ENCODE results near the gene TMEM52.

The TMEM52 gene

GRCh38 chr1:1926886-1927660 lies 8.0 kb upstream of the TMEM52 start:
- DNase-seq (ENCODE audit: low read depth in 1 of 2, low spot score in 1 of 2) = no peak

DNA sequence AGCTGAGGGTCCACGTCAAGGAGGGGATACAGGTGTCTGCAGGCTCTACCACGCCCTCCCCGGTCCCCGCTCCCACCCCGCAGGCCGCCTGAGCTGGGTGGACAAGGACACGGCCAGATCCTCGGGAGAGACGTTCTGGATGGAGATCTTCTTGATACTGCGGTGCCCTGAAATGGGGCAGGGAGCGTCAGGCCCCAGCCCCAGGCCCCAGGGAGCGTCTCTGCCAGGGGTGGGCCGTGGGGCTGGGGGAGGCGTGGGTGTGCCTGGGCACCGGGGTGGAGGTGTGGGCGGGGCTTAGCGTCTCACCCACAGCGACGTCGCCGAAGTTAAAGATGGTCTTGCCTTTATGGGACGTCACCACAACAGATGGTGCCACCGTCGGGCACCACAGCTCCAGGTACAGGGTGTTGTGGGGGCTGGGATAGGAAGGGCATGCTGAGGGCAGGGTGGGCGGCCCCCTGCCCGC lies 7.3 kb upstream of the TMEM52 start:
- no peak for DNase-seq (ENCODE audit: low read depth in 1 of 2, low spot score in 1 of 2)

GRCh38 chr1:1925437-1926345 lies 6.6 kb upstream of the TMEM52 start:
- no peak for DNase-seq (ENCODE audit: low read depth in 1 of 2, low spot score in 1 of 2)

- no peak for DNase-seq (ENCODE audit: low read depth in 1 of 2, low spot score in 1 of 2)
These were observed 5.8 kb upstream of the TMEM52 start for GRCh38 chr1:1924849-1925248.

DNA sequence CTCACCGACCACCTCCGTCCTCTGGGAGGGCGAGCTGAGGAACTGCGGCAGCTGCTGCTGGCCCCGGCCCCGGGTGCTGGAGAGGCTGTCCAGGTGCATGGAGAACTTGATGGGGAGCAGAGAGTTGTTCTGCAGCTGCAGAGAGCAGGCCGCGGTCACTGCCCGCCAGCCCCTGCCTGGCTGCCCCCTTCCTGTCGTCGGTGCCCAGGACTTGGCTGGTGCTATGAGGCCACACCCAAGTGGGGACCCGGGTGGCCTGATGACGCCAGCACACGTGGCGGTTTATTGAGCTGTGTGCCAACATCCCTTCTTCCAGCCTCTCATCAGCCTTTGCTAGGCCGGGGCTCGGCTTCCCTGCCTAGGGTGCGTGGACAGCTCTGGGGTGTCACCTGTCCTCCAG lies 5.3 kb upstream of the TMEM52 start:
- DNase-seq (ENCODE audit: low read depth in 1 of 2, low spot score in 1 of 2) = no peak

DNA sequence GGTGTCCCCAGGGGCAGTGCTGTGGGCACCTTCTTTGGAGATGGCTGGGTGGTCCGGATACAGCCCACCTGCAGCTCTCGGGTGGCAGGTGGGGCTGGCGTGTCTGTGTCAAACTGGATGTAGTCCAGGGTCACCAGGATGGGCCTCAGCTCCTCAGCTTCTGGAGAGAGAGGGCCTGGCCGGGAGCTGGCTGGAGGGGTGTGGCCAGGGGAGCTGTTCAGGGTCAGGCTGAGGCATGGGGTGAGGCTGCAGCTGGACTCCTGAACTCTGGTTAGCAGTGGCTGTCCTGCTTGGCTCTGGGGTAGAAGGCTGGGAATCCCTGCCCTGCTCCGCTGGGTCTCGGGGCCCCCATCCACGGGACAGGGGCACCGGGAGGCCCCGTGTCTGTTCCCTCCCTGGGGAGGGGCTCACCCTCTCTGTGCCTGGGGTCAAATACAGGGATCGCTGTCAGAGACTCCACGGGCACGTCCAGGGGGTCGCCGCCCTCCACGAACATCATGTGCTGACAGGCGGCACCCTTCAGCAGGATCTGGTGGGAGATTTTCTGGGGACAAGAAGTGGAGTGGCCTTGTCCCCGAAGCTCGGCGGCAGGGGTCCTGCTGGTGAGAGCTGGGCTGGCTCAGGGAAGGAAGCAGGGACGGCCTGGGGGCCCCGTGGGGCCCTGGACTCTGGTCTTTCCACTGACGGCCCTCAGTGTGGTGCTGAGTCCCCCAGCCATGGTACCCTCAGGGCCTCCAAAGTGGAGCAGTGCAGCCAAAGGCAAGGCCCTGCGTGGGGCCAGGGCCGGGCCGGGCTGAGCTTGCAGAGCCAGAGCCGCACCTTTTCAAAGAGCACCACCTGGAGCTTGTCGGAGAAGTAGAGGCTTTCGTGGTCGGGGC lies 4.1 kb upstream of the TMEM52 start:
- DNase-seq (ENCODE audit: low read depth in 1 of 2, low spot score in 1 of 2) = no peak

- no peak for DNase-seq (ENCODE audit: low read depth in 1 of 2, low spot score in 1 of 2)
These were observed 3.5 kb upstream of the TMEM52 start for GRCh38 chr1:1922702-1922955.

DNA sequence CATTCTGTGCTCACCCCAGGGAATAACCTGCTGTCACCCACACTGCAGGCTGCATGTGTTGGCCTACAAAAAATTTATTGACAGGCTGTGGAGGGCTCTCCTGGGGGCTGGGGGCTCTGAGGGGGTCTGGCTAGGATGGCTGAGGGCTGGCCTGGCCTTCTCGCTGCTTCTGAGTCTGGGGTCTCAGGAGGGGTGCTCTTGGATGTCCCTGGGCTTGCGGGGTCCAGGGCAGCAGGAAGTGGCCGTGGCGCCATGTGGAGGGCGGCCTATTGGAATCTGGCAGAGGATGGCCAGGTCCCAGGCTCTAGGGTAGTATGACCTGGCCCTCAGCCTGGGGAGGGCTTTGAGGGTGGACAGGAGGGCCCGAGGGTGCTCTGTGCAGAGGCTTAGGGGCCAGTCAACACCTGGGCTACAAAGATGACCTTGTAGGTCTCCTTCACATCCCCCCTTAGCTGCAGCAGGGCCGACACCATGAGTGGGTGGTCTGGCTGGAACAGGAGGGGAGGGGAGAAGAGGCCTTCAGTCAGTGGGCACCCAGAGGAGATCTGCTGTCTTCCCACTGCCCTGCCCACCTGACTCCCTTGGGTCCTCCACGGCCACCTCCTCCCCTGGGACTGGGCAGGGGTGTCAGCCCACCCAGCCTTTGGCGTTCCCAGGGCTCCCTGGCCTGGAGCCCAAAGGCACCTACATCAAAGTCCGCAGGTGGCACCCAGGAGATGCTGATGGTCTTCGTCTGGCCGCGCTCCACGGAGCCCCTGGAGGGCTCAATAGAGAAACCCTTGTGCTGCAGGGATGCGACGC lies 3.0 kb upstream of the TMEM52 start:
- DNase-seq (ENCODE audit: low read depth in 1 of 2, low spot score in 1 of 2) = no peak

- DNase-seq (ENCODE audit: low read depth in 1 of 2, low spot score in 1 of 2) = no peak
These were observed 2.4 kb upstream of the TMEM52 start for GRCh38 chr1:1921459-1921862.

GRCh38 chr1:1920608-1921458 lies 1.8 kb upstream of the TMEM52 start:
- DNase-seq (ENCODE audit: low read depth in 1 of 2, low spot score in 1 of 2) = no peak

DNA sequence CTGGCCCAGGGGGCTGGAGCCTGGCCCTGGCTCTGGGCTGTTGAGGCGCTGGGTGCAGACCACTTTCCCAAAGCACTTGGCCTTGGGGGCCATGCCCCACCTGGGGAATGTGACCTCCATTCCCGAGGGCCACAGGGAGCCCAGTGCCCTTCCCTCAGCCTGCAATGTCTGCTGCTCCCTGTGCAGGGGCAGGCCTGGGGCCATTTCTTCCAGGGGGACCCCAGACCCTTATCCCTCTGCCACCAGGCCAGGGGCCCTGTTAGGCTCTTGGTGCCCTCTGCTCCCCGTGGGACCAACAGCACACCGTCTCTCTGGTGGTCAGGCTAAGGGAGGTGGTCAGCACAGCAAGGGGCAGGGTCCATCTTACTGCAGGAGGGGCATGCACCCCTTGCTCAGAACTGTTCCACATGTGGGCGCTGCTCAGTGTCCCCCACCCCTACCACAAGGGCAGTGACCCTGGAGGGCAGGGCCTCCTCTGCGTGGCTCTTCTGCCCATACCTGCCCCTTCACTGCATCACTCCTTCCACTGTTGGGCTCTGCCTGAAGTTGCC lies 1.1 kb upstream of the TMEM52 start:
- no peak for DNase-seq (ENCODE audit: low read depth in 1 of 2, low spot score in 1 of 2)

- DNase-seq (ENCODE audit: low read depth in 1 of 2, low spot score in 1 of 2) = peak; percentile 93 to 96
These were observed 401 bp upstream of the TMEM52 start for GRCh38 chr1:1919304-1920056.

GRCh38 chr1:1917995-1918900 lies 831 bp downstream of the TMEM52 start:
- DNase-seq (ENCODE audit: low read depth in 1 of 2, low spot score in 1 of 2) = no peak

DNA sequence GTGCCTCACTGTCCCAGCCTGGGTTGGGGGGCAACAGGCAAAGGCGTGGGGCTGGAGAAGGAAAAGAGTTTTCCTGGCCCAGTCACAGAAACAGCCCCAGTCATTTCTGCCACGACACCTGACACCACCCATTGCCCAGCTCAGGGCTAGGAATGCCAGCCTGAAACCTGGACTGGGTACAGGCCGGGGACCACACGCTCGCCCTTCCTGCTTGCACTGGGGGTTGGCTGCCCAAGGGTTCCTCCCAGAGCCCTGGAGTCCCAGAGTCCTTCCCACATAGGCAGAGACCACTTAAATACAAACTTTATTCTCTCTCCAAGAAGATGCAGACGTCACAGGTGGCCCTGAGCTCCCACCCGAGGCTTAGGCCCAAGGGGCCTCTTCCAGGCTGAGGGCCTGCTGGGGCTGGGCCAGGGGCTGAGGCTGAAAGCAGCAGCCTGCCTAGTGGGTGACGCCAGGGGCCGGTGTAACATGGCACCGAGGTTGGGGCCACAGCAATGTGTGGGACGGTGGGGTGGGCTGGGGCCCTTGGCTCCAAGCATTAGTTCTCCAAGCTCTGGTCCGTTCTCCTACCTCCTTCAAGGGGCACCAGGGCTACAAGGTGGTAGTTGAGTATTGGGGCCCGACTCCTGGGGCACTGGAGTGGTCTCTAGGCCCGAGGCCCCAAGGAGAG lies 1.6 kb downstream of the TMEM52 start:
- DNase-seq (ENCODE audit: low read depth in 1 of 2, low spot score in 1 of 2) = no peak

DNA sequence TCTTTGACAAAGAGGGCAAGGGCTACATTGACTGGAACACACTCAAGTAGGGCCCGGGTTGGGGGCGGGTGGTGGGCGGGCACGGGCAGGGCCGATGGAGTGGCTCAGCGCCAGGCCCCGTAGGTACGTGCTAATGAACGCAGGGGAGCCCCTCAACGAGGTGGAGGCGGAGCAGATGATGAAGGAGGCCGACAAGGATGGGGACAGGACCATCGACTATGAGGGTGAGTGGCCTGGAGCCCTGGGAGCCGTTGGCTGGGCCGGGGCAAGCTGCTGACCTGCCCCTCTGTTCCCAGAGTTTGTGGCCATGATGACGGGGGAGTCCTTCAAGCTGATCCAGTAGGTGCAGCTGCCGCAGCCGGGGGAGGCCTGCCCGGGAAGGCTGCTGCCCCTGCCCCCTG lies 2.2 kb downstream of the TMEM52 start:
- DNase-seq (ENCODE audit: low read depth in 1 of 2, low spot score in 1 of 2) = no peak

DNA sequence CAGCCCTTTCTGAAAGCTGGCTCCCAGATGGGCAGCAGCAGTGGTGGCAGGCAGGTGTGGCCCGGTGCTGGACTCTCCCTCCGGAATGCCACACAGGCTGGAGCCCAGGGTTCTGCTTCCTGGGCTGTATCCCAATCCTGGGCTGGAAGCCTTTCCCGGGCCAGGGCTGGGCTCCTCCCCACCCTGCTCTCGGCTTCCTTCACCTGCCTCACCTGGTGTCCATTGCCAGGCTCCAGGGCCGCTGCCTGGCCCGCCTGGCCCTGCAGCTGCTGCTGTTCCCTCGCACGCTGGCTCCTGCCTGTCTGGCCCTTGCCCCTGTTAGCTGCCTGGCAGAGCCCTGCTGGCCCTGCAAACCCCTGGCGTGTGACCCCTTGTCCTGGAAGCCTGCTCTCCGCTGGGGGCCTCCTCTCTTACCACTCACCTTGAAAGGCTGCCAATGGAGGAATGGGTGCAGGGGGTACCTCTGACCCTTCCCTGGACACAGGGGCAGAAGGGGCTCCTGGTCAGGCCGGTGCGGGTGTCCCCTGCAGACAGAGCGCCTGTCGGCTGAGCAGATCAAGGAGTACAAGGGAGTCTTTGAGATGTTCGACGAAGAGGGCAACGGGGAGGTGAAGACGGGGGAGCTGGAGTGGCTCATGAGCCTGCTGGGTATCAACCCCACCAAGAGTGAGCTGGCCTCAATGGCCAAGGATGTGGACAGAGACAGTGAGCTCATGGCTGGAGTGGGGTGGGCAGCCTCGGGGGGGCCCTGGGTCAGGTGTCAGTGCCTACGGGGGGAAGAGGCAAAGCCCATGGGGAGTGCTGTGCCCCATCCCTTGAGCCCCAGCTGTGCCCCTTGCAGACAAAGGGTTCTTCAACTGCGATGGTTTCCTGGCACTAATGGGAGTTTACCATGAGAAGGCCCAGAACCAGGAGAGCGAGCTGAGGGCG lies 2.9 kb downstream of the TMEM52 start:
- DNase-seq (ENCODE audit: low read depth in 1 of 2, low spot score in 1 of 2) = no peak
